K562 (cell line): ENCODE results near the gene STK4. TPM values are rescaled to one million over a fixed set of nuclear protein-coding genes. Genes with fewer than 3 reads are reported as not detected.

Experiments used
- ARID3B ChIP-seq: fragments of 250-450 bp; sonication (Bioruptor Pico); IDR thresholded peaks from 2 replicates; pipeline ENCODE4 v1.4.0; 2020; ENCODE audit warnings: borderline replicate concordance
- ELF4 ChIP-seq: fragments of 450-650 bp; formaldehyde crosslinking; IDR thresholded peaks from 2 replicates; pipeline ENCODE4 v1.4.0; 2022; ENCODE audit warnings: missing genetic modification characterization
- HIVEP1 ChIP-seq: fragments of 250-450 bp; sonication (Bioruptor Pico); IDR thresholded peaks from 2 replicates; pipeline ENCODE4 v1.4.0; 2020; ENCODE audit warnings: mild to moderate bottlenecking
- HNRNPL ChIP-seq: fragments of 200-400 bp; formaldehyde crosslinking; IDR thresholded peaks from 2 replicates; pipeline ENCODE4 v1.6.1; 2017; ENCODE audit warnings: low read depth, mild to moderate bottlenecking, low read length
- NR2F6 ChIP-seq: fragments of 450-650 bp; formaldehyde crosslinking; IDR thresholded peaks from 2 replicates; pipeline ENCODE4 v1.4.0; 2020; ENCODE audit warnings: mild to moderate bottlenecking
- NRF1 ChIP-seq, 2 experiments: fragments of 450-650 bp; IDR thresholded peaks in 1 of 2; conservative IDR thresholded peaks in 1 of 2; 2 replicates each; pipeline ENCODE4 v1.6.1; 2014; ENCODE audit warnings: mild to moderate bottlenecking in 2 of 2
- PRMT5 ChIP-seq: sonication (generic); formaldehyde crosslinking; IDR thresholded peaks from 2 replicates; pipeline ENCODE4 v1.5.0; 2020; ENCODE audit warnings: missing genetic modification reagents
- RNF219 ChIP-seq: fragments of 250-450 bp; sonication (Bioruptor Pico); IDR thresholded peaks from 2 replicates; pipeline ENCODE4 v1.5.0; 2022; ENCODE audit warnings: mild to moderate bottlenecking
- RUNX1 ChIP-seq: sonication (generic); IDR thresholded peaks from 2 replicates; pipeline ENCODE4 v1.6.1; 2016; ENCODE audit warnings: antibody characterized with exemption, low read depth
- ZNF764 ChIP-seq: fragments of 250-450 bp; sonication (Bioruptor Pico); IDR thresholded peaks from 2 replicates; pipeline ENCODE4 v1.4.0; 2020; ENCODE audit warnings: low read depth, mild to moderate bottlenecking, moderate library complexity
- ZNF766 ChIP-seq: fragments of 200-800 bp; sonication (Bioruptor generic); conservative IDR thresholded peaks from 2 replicates; pipeline ENCODE4 v1.6.1; 2016; ENCODE audit warnings: missing genetic modification characterization, missing compliant biosample characterization
- polyA plus RNA-seq, 8 experiments: library from polyadenylated mRNA; depleted of rRNA in 4 of 8; stranded (reverse) in 5 of 8; unstranded in 3 of 8; fragments of >200 nt; fragmentation: Nextera tagmentation in 2 of 8; fragmentation: Illumina TruSeq in 1 of 8; extraction: Ambion mirVana in 2 of 8; extraction: Trizol in 1 of 8; gene quantifications; 2 replicates each; pipeline versions ENCODE4 v1.2.1 to v1.2.3, GENCODE V29; 2011 to 2014; ENCODE audit warnings: inconsistent platforms in 1 of 8, missing spikeins in 1 of 8
- total RNA-seq, 7 experiments: library from RNA; depleted of rRNA in 6 of 7; stranded (reverse); fragments of >200 nt in 6 of 7; fragmentation: Illumina TruSeq in 2 of 7; extraction: Trizol in 2 of 7; gene quantifications; 2 replicates each; pipeline versions ENCODE4 v1.2.1 to v1.2.3, GENCODE V29; 2011 to 2021; ENCODE audit warnings: low replicate concordance in 1 of 7

Gene STK4
- total and polyA plus RNA-seq, 9 of the 15 experiments (the other 6 are each of a cell fraction or from before 2014, with no cell fraction given) = 11.9 to 30.6 (median 22.2) TPM

GRCh38 chr20:44990957-44991356 is 24.6 kb downstream of the STK4 start (continued):
- TF ChIP-seq RNF219 (CRISPR knock-in tag) (no peak), NR2F6 (CRISPR knock-in tag) (no peak), ZNF766 (CRISPR knock-in tag) (no peak), ELF4 (CRISPR knock-in tag) (no peak), ZNF764 (CRISPR knock-in tag) (no peak), ARID3B (no peak), NRF1 (conservative IDR thresholded peaks at IDR 0.05 in 1 of 2, IDR thresholded peaks at IDR 0.05 in 1 of 2) (no peak), RUNX1 (no peak), HIVEP1 (CRISPR knock-in tag) (no peak), PRMT5 (CRISPR knock-in tag) (no peak), HNRNPL (no peak)
